ENCODE results near the gene KCNG3.

- TF ChIP-seq CTCF (IDR thresholded peaks at IDR 0.05) (no peak), POLR2A (IDR thresholded peaks at IDR 0.05) (no peak)
Observed at GRCh38 chr2:42430188-42430587, 63.6 kb downstream of the KCNG3 start.
